Liver (tissue), 9 donors: ENCODE measurements around the gene CARHSP1. TPM values are rescaled to one million over a fixed set of nuclear protein-coding genes. Genes with fewer than 3 reads are reported as not detected.

Experiments used
- DNase-seq: peaks from one replicate; pipeline ENCODE4 v3.0.0-alpha.2; 2017; ENCODE audit warnings: low spot score
- H3K27ac ChIP-seq, 2 donors: one replicate each; pipeline ENCODE4 v1.7.0; 2013; ENCODE audit warnings: inconsistent platforms in 2 of 2, low read length in 2 of 2, control low read depth in 1 of 2, low read depth in 1 of 2, mild to moderate bottlenecking in 1 of 2
- H3K27me3 ChIP-seq, 4 donors: one replicate each; pipeline versions ENCODE4 v1.6.1 to v1.7.0; 2013; ENCODE audit warnings: low read length in 3 of 4, inconsistent platforms in 1 of 4, mild to moderate bottlenecking in 1 of 4, moderate library complexity in 1 of 4; ENCODE audit not compliant: control insufficient read depth in 4 of 4, insufficient read depth in 4 of 4
- H3K36me3 ChIP-seq, 4 donors: one replicate each; pipeline versions ENCODE4 v1.6.1 to v1.7.0; 2013; ENCODE audit warnings: low read length in 3 of 4, mild to moderate bottlenecking in 3 of 4, low read depth in 1 of 4, moderate library complexity in 1 of 4; ENCODE audit not compliant: control insufficient read depth in 4 of 4, insufficient read depth in 3 of 4
- H3K4me1 ChIP-seq, 4 donors: one replicate each; pipeline versions ENCODE4 v1.6.1 to v1.7.0; 2013; ENCODE audit warnings: low read length in 3 of 4, mild to moderate bottlenecking in 3 of 4, moderate library complexity in 1 of 4; ENCODE audit not compliant: control insufficient read depth in 4 of 4, insufficient read depth in 4 of 4
- H3K4me3 ChIP-seq, 3 donors: one replicate each; pipeline versions ENCODE4 v1.6.1 to v1.7.0; 2013; ENCODE audit warnings: low read length in 3 of 3, control low read depth in 1 of 3, low read depth in 1 of 3, mild to moderate bottlenecking in 1 of 3
- H3K9ac ChIP-seq, 2 donors: one replicate each; pipeline ENCODE4 v1.7.0; 2013; ENCODE audit warnings: low read length in 2 of 2, mild to moderate bottlenecking in 2 of 2, moderate library complexity in 2 of 2, control low read depth in 1 of 2, low read depth in 1 of 2
- H3K9me3 ChIP-seq, 4 donors: one replicate each; pipeline versions ENCODE4 v1.6.1 to v1.7.0; 2013; ENCODE audit warnings: low read length in 3 of 4; ENCODE audit not compliant: control insufficient read depth in 4 of 4
- EGR1 ChIP-seq, 2 donors: IDR thresholded peaks; 2 replicates each; pipeline ENCODE4 v1.6.1; 2016 to 2018; ENCODE audit warnings: antibody characterized with exemption in 2 of 2, low read depth in 2 of 2
- FOXA2 ChIP-seq: IDR thresholded peaks from 2 replicates; pipeline ENCODE4 v1.6.1; 2016; ENCODE audit warnings: antibody characterized with exemption
- HNF4A ChIP-seq, 2 donors: conservative IDR thresholded peaks; 2 replicates each; pipeline ENCODE4 v1.6.1; 2016; ENCODE audit warnings: antibody characterized with exemption in 2 of 2, mild to moderate bottlenecking in 2 of 2
- HNF4G ChIP-seq: IDR thresholded peaks from 2 replicates; pipeline ENCODE4 v1.6.1; 2016; ENCODE audit warnings: antibody characterized with exemption
- JUND ChIP-seq, 2 donors: IDR thresholded peaks; 2 replicates each; pipeline ENCODE4 v1.6.1; 2016; ENCODE audit warnings: antibody characterized with exemption in 2 of 2
- MAX ChIP-seq: IDR thresholded peaks from 2 replicates; pipeline ENCODE4 v1.6.1; 2016; ENCODE audit warnings: antibody characterized with exemption
- NR2F2 ChIP-seq: IDR thresholded peaks from 2 replicates; pipeline ENCODE4 v1.6.1; 2016; ENCODE audit warnings: antibody characterized with exemption
- RAD21 ChIP-seq, 2 donors: IDR thresholded peaks; 2 replicates each; pipeline ENCODE4 v1.6.1; 2016; ENCODE audit warnings: antibody characterized with exemption in 2 of 2, mild to moderate bottlenecking in 2 of 2
- RXRA ChIP-seq, 2 donors: IDR thresholded peaks; 2 replicates each; pipeline ENCODE4 v1.6.1; 2017 to 2018; ENCODE audit warnings: antibody characterized with exemption in 2 of 2, mild to moderate bottlenecking in 1 of 2
- SP1 ChIP-seq: IDR thresholded peaks from 2 replicates; pipeline ENCODE4 v1.6.1; 2018; ENCODE audit warnings: antibody characterized with exemption, mild to moderate bottlenecking
- TAF1 ChIP-seq: conservative IDR thresholded peaks from 2 replicates; pipeline ENCODE4 v1.6.1; 2016; ENCODE audit warnings: antibody characterized with exemption, mild to moderate bottlenecking
- YY1 ChIP-seq: IDR thresholded peaks from 2 replicates; pipeline ENCODE4 v1.6.1; 2016; ENCODE audit warnings: antibody characterized with exemption, mild to moderate bottlenecking
- WGBS: extraction: QIAGEN DNeasy Blood & Tissue Kit; methylation state at CpG from one replicate; pipeline ENCODE4 v1.1.7; 2013; 5-methylcytosine and 5-hydroxymethylcytosine counted together
- polyA plus RNA-seq, 2 donors: library from polyadenylated mRNA; stranded (reverse) in 1 of 2; unstranded in 1 of 2; fragments of 200-250 nt in 1 of 2; fragments of >200 nt in 1 of 2; fragmentation: Nextera tagmentation in 1 of 2; extraction: Ambion mirVana in 1 of 2; gene quantifications; one replicate each; pipeline versions ENCODE4 v1.2.1 to v1.2.3, GENCODE V29; 2013 to 2015
- total RNA-seq, 2 donors: library from RNA; depleted of rRNA; stranded (reverse); fragments of >200 nt; gene quantifications; one replicate each; pipeline ENCODE4 v1.2.3, GENCODE V29; 2014
- TF ChIP-seq, protein P1 (sequence below): IDR thresholded peaks from 2 replicates; pipeline ENCODE4 v1.6.1; 2016; ENCODE audit warnings: antibody characterized with exemption, mild to moderate bottlenecking
- TF ChIP-seq, protein P2 (sequence below): IDR thresholded peaks from 2 replicates; pipeline ENCODE4 v1.6.1; 2016; ENCODE audit warnings: antibody characterized with exemption
- TF ChIP-seq, protein P3 (sequence below): IDR thresholded peaks from 2 replicates; pipeline ENCODE4 v1.6.1; 2016; ENCODE audit warnings: antibody characterized with exemption
- TF ChIP-seq, protein P4 (sequence below): fragments of 150-350 bp; IDR thresholded peaks from 2 replicates; pipeline ENCODE4 v1.5.1; 2017; ENCODE audit warnings: improper control_type of control experiment, low read depth, low read length; ENCODE audit not compliant: missing input control
- donor health status: healthy.
- donor health status: healthy.
- donor health status: healthy.
- donor health status: healthy.
- donor health status: healthy.

Gene CARHSP1
- total and polyA plus RNA-seq, 4 donors: 81.2 to 162 (median 119) TPM

GRCh38 chr16:8890549-8890921 is 21.7 kb upstream of the CARHSP1 start:
- WGBS: 93% methylated on average over 5 of the region's 5 CpGs
- Histone ChIP-seq H3K27me3 (no peaks in the 10 kb centered on the region), H3K4me1 (peaks cover 0 to 5% (median under 1%) of the 10 kb centered on the region in 4 donors), H3K36me3 (peaks cover 8 to 51% (median 34%) of the 10 kb centered on the region in 4 donors), H3K4me3 (no peak overlapping the region), H3K9ac (no peak overlapping the region), H3K27ac (no peak overlapping the region), H3K9me3 (no peaks in the 10 kb centered on the region)
- DNase-seq: no peak
- TF ChIP-seq SP1: no peak
- no peak for TF ChIP-seq RAD21 (IDR thresholded peaks at IDR 0.05)

DNA sequence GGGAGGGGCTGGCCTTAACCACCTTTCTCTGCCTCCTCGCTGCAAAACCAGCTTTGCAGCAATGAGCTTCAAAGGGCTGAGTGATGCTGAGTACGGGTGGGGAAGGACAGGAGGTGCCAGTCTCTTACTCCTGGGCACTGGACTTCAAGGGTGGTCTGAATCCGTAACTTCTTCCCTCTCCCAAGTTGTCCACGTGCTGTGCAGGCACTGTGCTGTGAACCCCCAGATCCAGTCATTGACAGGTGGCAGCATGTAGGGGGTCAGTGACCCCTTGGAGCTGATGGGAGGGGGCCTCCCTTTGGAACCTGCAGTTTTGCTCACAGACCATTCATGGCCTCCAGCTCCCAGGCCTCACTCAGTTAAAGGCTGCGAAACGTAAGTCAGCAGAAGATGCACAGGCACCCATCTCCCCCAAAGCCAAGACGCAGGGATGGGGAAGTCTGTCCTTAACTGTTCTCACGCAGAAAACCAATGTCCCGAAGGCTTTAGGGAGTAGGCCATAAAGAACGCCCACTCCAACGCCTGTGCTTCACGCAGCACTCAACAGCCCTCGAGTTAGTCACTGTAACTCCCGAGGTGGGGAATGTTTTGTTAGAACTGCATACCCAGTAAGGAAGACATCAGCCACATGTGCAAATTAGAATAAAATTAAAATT is 21.2 kb upstream of the CARHSP1 start:
- peaks cover 8 to 46% (median 29%) of the 10 kb centered on the region in 4 donors for H3K36me3 ChIP-seq
- H3K27me3 ChIP-seq: no peaks in the 10 kb centered on the region
- WGBS: 86% methylated on average over 14 of the region's 14 CpGs
- no peak overlapping the region for H3K27ac ChIP-seq
- H3K4me3 ChIP-seq: no peak overlapping the region
- no peaks in the 10 kb centered on the region for H3K9me3 ChIP-seq
- H3K9ac ChIP-seq: no peak overlapping the region
- TF ChIP-seq TAF1 (no peak), MAX (no peak), RXRA (IDR thresholded peaks at IDR 0.05) (no peak), HNF4A (conservative IDR thresholded peaks at IDR 0.05) (no peak), SP1 (no peak), YY1 (no peak), NR2F2 (no peak), FOXA2 (no peak), RAD21 (IDR thresholded peaks at IDR 0.05) (no peak), JUND (IDR thresholded peaks at IDR 0.05) (no peak), EGR1 (IDR thresholded peaks at IDR 0.05; ENCODE audit: low read depth in 2 of 2) (no peak), HNF4G (no peak)
- TF ChIP-seq, protein P1, sequence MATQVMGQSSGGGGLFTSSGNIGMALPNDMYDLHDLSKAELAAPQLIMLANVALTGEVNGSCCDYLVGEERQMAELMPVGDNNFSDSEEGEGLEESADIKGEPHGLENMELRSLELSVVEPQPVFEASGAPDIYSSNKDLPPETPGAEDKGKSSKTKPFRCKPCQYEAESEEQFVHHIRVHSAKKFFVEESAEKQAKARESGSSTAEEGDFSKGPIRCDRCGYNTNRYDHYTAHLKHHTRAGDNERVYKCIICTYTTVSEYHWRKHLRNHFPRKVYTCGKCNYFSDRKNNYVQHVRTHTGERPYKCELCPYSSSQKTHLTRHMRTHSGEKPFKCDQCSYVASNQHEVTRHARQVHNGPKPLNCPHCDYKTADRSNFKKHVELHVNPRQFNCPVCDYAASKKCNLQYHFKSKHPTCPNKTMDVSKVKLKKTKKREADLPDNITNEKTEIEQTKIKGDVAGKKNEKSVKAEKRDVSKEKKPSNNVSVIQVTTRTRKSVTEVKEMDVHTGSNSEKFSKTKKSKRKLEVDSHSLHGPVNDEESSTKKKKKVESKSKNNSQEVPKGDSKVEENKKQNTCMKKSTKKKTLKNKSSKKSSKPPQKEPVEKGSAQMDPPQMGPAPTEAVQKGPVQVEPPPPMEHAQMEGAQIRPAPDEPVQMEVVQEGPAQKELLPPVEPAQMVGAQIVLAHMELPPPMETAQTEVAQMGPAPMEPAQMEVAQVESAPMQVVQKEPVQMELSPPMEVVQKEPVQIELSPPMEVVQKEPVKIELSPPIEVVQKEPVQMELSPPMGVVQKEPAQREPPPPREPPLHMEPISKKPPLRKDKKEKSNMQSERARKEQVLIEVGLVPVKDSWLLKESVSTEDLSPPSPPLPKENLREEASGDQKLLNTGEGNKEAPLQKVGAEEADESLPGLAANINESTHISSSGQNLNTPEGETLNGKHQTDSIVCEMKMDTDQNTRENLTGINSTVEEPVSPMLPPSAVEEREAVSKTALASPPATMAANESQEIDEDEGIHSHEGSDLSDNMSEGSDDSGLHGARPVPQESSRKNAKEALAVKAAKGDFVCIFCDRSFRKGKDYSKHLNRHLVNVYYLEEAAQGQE: no peak
- TF ChIP-seq, protein P2, sequence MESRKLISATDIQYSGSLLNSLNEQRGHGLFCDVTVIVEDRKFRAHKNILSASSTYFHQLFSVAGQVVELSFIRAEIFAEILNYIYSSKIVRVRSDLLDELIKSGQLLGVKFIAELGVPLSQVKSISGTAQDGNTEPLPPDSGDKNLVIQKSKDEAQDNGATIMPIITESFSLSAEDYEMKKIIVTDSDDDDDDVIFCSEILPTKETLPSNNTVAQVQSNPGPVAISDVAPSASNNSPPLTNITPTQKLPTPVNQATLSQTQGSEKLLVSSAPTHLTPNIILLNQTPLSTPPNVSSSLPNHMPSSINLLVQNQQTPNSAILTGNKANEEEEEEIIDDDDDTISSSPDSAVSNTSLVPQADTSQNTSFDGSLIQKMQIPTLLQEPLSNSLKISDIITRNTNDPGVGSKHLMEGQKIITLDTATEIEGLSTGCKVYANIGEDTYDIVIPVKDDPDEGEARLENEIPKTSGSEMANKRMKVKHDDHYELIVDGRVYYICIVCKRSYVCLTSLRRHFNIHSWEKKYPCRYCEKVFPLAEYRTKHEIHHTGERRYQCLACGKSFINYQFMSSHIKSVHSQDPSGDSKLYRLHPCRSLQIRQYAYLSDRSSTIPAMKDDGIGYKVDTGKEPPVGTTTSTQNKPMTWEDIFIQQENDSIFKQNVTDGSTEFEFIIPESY: no peak
- TF ChIP-seq, protein P3, sequence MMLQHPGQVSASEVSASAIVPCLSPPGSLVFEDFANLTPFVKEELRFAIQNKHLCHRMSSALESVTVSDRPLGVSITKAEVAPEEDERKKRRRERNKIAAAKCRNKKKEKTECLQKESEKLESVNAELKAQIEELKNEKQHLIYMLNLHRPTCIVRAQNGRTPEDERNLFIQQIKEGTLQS: no peak
- TF ChIP-seq, protein P4, sequence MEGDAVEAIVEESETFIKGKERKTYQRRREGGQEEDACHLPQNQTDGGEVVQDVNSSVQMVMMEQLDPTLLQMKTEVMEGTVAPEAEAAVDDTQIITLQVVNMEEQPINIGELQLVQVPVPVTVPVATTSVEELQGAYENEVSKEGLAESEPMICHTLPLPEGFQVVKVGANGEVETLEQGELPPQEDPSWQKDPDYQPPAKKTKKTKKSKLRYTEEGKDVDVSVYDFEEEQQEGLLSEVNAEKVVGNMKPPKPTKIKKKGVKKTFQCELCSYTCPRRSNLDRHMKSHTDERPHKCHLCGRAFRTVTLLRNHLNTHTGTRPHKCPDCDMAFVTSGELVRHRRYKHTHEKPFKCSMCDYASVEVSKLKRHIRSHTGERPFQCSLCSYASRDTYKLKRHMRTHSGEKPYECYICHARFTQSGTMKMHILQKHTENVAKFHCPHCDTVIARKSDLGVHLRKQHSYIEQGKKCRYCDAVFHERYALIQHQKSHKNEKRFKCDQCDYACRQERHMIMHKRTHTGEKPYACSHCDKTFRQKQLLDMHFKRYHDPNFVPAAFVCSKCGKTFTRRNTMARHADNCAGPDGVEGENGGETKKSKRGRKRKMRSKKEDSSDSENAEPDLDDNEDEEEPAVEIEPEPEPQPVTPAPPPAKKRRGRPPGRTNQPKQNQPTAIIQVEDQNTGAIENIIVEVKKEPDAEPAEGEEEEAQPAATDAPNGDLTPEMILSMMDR: no peak
- DNase-seq: no peak
- H3K4me1 ChIP-seq: peaks cover 0 to 5% (median under 1%) of the 10 kb centered on the region in 4 donors
